Lower leg skin (tissue), 4 donors: ENCODE measurements around the gene NTMT1. TPM values are rescaled to one million over a fixed set of nuclear protein-coding genes. Genes with fewer than 3 reads are reported as not detected.
"Not testable (repeated sequence)": the region's sequence is repeated elsewhere in the genome, so short reads cannot be mapped to it uniquely, and the experiment has no call there.

Source experiments
- DNase-seq, 2 donors: peaks; one replicate each; pipeline ENCODE4 v3.0.0-alpha.2; 2019; ENCODE audit warnings: low spot score in 2 of 2
- H3K4me3 ChIP-seq: fragments of 200-600 bp; sonication (generic); 2 replicates; pipeline ENCODE4 v1.5.1; 2017; ENCODE audit warnings: mild to moderate bottlenecking, low read depth; ENCODE audit not compliant: poor library complexity, severe bottlenecking
- CTCF ChIP-seq, 3 donors: fragments of 450-650 bp; IDR thresholded peaks; one replicate each; pipeline ENCODE4 v1.5.1; 2016; ENCODE audit warnings: antibody characterized with exemption in 3 of 3, mild to moderate bottlenecking in 3 of 3, moderate library complexity in 2 of 3
- POLR2A ChIP-seq, 2 donors: fragments of 450-650 bp; IDR thresholded peaks; one replicate each; pipeline ENCODE4 v1.6.1; 2016 to 2017; ENCODE audit warnings: antibody characterized with exemption in 2 of 2, mild to moderate bottlenecking in 1 of 2, moderate library complexity in 1 of 2
- WGBS, 2 donors: methylation state at CpG; one replicate each; pipeline ENCODE4 v1.1.5; 2018; 5-methylcytosine and 5-hydroxymethylcytosine counted together
- intact Hi-C: fragments of 100-400 bp; cut with DNase I; formaldehyde crosslinking; loops from one replicate; pipeline ENCODE4 v1.15.0; 2023; ENCODE audit warnings: low total_unique reads
- total RNA-seq, 4 donors: library from RNA; depleted of rRNA; stranded (reverse); fragments of >200 nt; gene quantifications; one replicate each; pipeline ENCODE4 v1.1.0, GENCODE V29; 2016

NTMT1 gene
- total RNA-seq, 4 donors from 2014 or later: 19.7 to 31.0 (median 25.7) TPM

- 87% methylated on average over 31 to 34 of the region's 34 CpGs for WGBS, 2 donors
- H3K4me3 ChIP-seq: no peak overlapping the region
- no peak for DNase-seq
- TF ChIP-seq CTCF (IDR thresholded peaks at IDR 0.05) (no peak), POLR2A (IDR thresholded peaks at IDR 0.05) (no peak)
- intact Hi-C loops: loop anchor here (5.0 kb wide), 1 partner anchor 142 kb away; no protein-coding TSS in a partner anchor
Measured at GRCh38 chr9:129635099-129636065, 9.4 kb downstream of the NTMT1 start.

DNA sequence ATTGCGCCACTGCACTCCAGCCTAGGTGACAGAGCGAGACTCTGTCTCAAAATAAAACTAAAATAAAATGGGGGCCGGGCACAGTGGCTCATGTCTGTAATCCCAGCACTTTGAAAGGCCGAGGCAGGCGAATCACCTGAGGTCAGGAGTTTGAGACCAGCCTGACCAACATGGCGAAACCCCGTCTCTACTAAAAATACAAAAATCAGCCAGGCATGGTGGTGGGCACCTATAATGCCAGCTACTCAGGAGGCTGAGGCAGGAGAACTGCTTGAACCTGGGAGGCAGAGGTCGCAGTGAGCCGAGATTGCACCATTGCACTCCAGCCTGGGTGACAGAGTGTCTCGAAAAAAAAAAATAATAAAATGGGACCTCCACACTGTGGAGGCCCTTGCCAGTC is 10.4 kb downstream of the NTMT1 start:
- WGBS, 2 donors: 89 to 90% methylated on average over 10 of the region's 10 CpGs

GRCh38 chr9:129637102-129637501 is 11.1 kb downstream of the NTMT1 start:
- intact Hi-C loops: loop anchor here (5.0 kb wide), 1 partner anchor 140 kb away; no protein-coding TSS in a partner anchor
- TF ChIP-seq CTCF (IDR thresholded peaks at IDR 0.05): no peak
- no peak for TF ChIP-seq POLR2A (IDR thresholded peaks at IDR 0.05)
- 52 to 54% methylated on average over 9 of the region's 9 CpGs for WGBS, 2 donors
- H3K4me3 ChIP-seq: no peak overlapping the region
- no peak for DNase-seq

More for the DNA sequence above, 10.4 kb downstream of the NTMT1 start:
- intact Hi-C loops: loop anchor here (5.0 kb wide), 1 partner anchor 141 kb away; no protein-coding TSS in a partner anchor
- not testable (repeated sequence) for H3K4me3 ChIP-seq, DNase-seq

- intact Hi-C loops: loop anchor here (5.0 kb wide), 1 partner anchor 139 kb away; no protein-coding TSS in a partner anchor
- H3K4me3 ChIP-seq: no peak overlapping the region
- no peak for DNase-seq
- 73 to 82% methylated on average over 29 of the region's 29 CpGs for WGBS, 2 donors
- no peak for TF ChIP-seq CTCF (IDR thresholded peaks at IDR 0.05)
- TF ChIP-seq POLR2A (IDR thresholded peaks at IDR 0.05): no peak
Measured at GRCh38 chr9:129637673-129638439, 11.9 kb downstream of the NTMT1 start.

DNA sequence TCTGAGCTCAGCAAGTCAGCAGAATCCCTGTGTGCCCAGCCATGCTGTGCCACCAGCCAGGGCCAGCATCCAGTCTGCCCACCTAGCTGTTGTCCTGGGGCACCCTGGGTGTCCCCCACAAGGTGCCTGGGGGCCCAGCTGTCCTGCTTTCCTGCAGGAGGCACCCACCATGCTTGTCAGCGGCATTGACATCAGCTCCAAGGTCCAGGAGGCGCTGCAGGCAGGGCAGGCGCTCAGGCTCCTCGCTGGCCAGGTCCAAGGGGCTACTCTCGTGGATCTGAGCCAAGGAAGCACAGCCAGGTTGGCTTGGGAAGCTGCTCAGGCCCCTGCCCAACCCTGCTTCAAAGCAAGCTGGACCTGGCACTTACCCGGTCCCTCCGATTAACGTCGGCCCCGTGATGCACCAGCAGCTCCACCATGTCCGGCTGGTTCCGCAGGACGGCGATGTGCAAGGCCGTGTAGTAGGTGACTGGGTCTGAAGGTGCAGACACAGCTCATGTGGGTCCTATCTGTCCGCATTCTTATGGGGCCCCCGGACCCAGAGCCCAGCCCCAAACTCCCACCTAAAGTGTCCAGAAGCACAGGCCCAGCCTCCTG is 13.2 kb downstream of the NTMT1 start:
- TF ChIP-seq POLR2A (IDR thresholded peaks at IDR 0.05): no peak
- no peak for TF ChIP-seq CTCF (IDR thresholded peaks at IDR 0.05)
- H3K4me3 ChIP-seq: no peak overlapping the region
- 85 to 88% methylated on average over 16 to 17 of the region's 17 CpGs for WGBS, 2 donors
- DNase-seq: no peak
- intact Hi-C loops: loop anchor here (5.0 kb wide), 1 partner anchor 138 kb away; no protein-coding TSS in a partner anchor
